Endodermal cell (in vitro differentiated cells): ENCODE data around the gene TM9SF2. TPM values are rescaled to one million over a fixed set of nuclear protein-coding genes. Genes with fewer than 3 reads are reported as not detected.

ENCODE experiments used
- DNase-seq: peaks from one replicate; pipeline ENCODE4 v3.0.0-alpha.2; 2017
- H3K27ac ChIP-seq: 2 replicates; pipeline ENCODE4 v1.5.1; 2013; ENCODE audit warnings: mild to moderate bottlenecking, low read depth, low read length, moderate library complexity
- H3K27me3 ChIP-seq: 2 replicates; pipeline ENCODE4 v1.6.1; 2013; ENCODE audit warnings: mild to moderate bottlenecking, low read length, moderate library complexity; ENCODE audit not compliant: insufficient read depth, control insufficient read depth, poor library complexity, severe bottlenecking
- H3K36me3 ChIP-seq: 2 replicates; pipeline ENCODE4 v1.7.0; 2013; ENCODE audit warnings: mild to moderate bottlenecking, low read length, moderate library complexity; ENCODE audit not compliant: control insufficient read depth, insufficient read depth
- H3K4me1 ChIP-seq: one replicate; pipeline ENCODE4 v1.7.0; 2013; ENCODE audit warnings: low read length; ENCODE audit not compliant: control insufficient read depth, insufficient read depth
- H3K4me3 ChIP-seq: 2 replicates; pipeline ENCODE4 v1.5.1; 2013; ENCODE audit warnings: mild to moderate bottlenecking, low read length, moderate library complexity
- H3K9ac ChIP-seq: 2 replicates; pipeline ENCODE4 v1.6.1; 2013; ENCODE audit warnings: mild to moderate bottlenecking, low read length, moderate library complexity; ENCODE audit not compliant: poor library complexity, severe bottlenecking; ENCODE audit errors: extremely low read depth
- H3K9me3 ChIP-seq: 2 replicates; pipeline ENCODE4 v1.6.1; 2013; ENCODE audit warnings: mild to moderate bottlenecking, low read length, moderate library complexity; ENCODE audit not compliant: control insufficient read depth
- H3K27ac Mint-ChIP-seq: 2 replicates; pipeline ENCODE4 v1.8.0; 2020; ENCODE audit warnings: mixed read lengths
- H3K27me3 Mint-ChIP-seq: 2 replicates; pipeline ENCODE4 v1.8.0; 2021; ENCODE audit warnings: mild to moderate bottlenecking, mixed read lengths; ENCODE audit not compliant: insufficient read depth
- H3K36me3 Mint-ChIP-seq: 2 replicates; pipeline ENCODE4 v1.8.0; 2020; ENCODE audit warnings: low read depth, mixed read lengths
- H3K4me1 Mint-ChIP-seq: 2 replicates; pipeline ENCODE4 v1.8.0; 2020; ENCODE audit warnings: mixed read lengths
- H3K4me3 Mint-ChIP-seq: 2 replicates; pipeline ENCODE4 v1.8.0; 2020; ENCODE audit warnings: mild to moderate bottlenecking, moderate library complexity, mixed read lengths
- H3K9me3 Mint-ChIP-seq: 2 replicates; pipeline ENCODE4 v1.8.0; 2020; ENCODE audit warnings: mild to moderate bottlenecking, mixed read lengths
- CTCF ChIP-seq: fragments of 200-600 bp; sonication (generic); conservative IDR thresholded peaks from 2 replicates; pipeline ENCODE4 v1.5.0; 2021; ENCODE audit warnings: antibody characterized with exemption, mild to moderate bottlenecking
- WGBS, 2 experiments: methylation state at CpG; one replicate each; pipeline versions ENCODE4 v1.1.5 to v1.1.7; 2013; ENCODE audit warnings: missing lambda C conversion rate in 2 of 2, mixed read lengths in 1 of 2; ENCODE audit not compliant: insufficient coverage in 1 of 2, insufficient read length in 1 of 2; 5-methylcytosine and 5-hydroxymethylcytosine counted together
- total RNA-seq, 2 donors: library from RNA; stranded (reverse); fragmentation: NEBNext Ultra II Directional in 1 of 2; extraction: Animal tissue kit (Norgen Biotek cat#: 25700) in 1 of 2; gene quantifications; 2 replicates in 1 of 2; 3 replicates in 1 of 2; pipeline ENCODE4 v1.2.1, GENCODE V29; 2021

The TM9SF2 gene
- total RNA-seq, 2 donors from 2014 or later = 88.4 to 99.3 TPM

DNA sequence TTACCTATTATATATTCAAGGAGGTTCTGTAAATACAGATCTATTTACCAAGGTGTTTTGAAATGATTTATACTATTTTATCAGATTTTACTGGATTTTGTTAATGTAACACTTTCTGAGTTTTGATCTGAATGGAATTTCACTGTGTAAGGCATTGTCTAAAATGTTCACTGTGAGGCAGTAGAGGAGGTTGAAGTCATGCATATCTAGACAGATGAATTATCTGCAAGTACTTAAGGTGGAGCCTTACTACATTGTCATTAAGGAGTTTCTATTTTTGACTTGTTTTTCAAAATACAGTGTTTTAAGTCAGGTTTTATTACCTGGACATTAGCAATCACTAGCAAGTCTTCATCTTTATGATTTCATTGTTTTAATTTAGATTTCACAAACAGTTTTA, 62.1 kb downstream of the TM9SF2 start:
- Histone ChIP-seq H3K27me3 (no peaks in the 10 kb centered on the region), H3K27ac (no peak overlapping the region)

GRCh38 chr13:99564386-99564785, 63.1 kb downstream of the TM9SF2 start:
- no peak overlapping the region for H3K4me3 Mint-ChIP-seq
- DNase-seq = no peak
- no peak overlapping the region for H3K4me3 ChIP-seq
- no peaks in the 10 kb centered on the region for H3K4me1 Mint-ChIP-seq
- H3K27ac ChIP-seq = no peak overlapping the region
- H3K27ac Mint-ChIP-seq = no peak overlapping the region
- H3K9me3 Mint-ChIP-seq = peaks cover 25% of the 10 kb centered on the region
- no peak overlapping the region for H3K9ac ChIP-seq
- H3K36me3 ChIP-seq = peaks cover 49% of the 10 kb centered on the region
- H3K9me3 ChIP-seq = peaks cover 22% of the 10 kb centered on the region
- peaks cover 52% of the 10 kb centered on the region for H3K36me3 Mint-ChIP-seq
- no peaks in the 10 kb centered on the region for H3K27me3 ChIP-seq
- WGBS, 2 experiments = 94 to 100% methylated on average over 1 to 2 of the region's 2 CpGs
- no peaks in the 10 kb centered on the region for H3K4me1 ChIP-seq
- no peak for TF ChIP-seq CTCF
- H3K27me3 Mint-ChIP-seq = no peaks in the 10 kb centered on the region

More for the DNA sequence above, 62.1 kb downstream of the TM9SF2 start:
- Histone ChIP-seq H3K9me3 (peaks cover 12% of the 10 kb centered on the region), H3K4me1 (no peaks in the 10 kb centered on the region), H3K4me3 (no peak overlapping the region), H3K9ac (no peak overlapping the region), H3K36me3 (peaks cover 49% of the 10 kb centered on the region)
- no peaks in the 10 kb centered on the region for H3K27me3 Mint-ChIP-seq
- H3K4me1 Mint-ChIP-seq = no peaks in the 10 kb centered on the region
- DNase-seq = no peak
- no peak overlapping the region for H3K4me3 Mint-ChIP-seq
- TF ChIP-seq CTCF = no peak
- H3K36me3 Mint-ChIP-seq = peaks cover 47% of the 10 kb centered on the region
- no peak overlapping the region for H3K27ac Mint-ChIP-seq
- peaks cover 15% of the 10 kb centered on the region for H3K9me3 Mint-ChIP-seq

DNA sequence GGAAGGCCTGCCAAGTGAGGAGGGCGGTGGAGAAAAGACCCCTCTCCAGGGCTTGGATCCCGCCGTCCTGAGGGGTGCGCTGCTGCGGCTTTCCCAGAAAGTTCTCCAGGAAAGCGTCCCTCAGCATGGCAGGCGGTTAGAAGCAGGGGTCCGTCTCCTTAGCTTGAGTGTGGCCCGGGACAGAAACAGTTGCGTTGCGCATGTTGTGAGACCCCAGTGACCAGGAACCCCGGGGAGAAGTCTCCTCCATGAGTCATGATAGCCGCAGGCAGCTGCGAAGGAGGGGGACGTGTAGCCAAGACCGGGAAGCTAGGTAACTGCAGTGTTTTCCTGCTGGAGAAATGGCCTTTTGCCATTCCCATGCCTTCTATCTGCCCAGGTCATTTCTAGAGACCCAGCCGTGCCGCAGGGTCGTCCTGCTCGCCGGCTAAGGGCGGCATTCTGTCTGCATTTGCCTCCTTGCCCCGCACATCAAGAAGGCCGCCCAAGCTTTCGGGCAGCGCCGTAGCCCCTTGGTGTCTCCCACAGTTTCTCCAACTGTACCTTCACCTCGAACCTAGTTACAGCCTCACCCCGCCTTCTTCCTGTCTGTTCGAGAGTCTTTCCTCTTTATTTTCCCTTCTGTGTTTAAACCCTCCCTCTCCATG, 64.3 kb downstream of the TM9SF2 start:
- DNase-seq = peak; percentile 73
- H3K9ac ChIP-seq = no peak overlapping the region
- Mint-ChIP-seq H3K4me1 (no peaks in the 10 kb centered on the region), H3K27ac (no peak overlapping the region), H3K36me3 (peaks cover 49% of the 10 kb centered on the region), H3K9me3 (peaks cover 30% of the 10 kb centered on the region), H3K27me3 (no peaks in the 10 kb centered on the region), H3K4me3 (no peak overlapping the region)
- H3K4me3 ChIP-seq = no peak overlapping the region
- no peaks in the 10 kb centered on the region for H3K27me3 ChIP-seq
- peaks cover 26% of the 10 kb centered on the region for H3K9me3 ChIP-seq
- WGBS, 2 experiments = 92 to 96% methylated on average over 26 to 30 of the region's 30 CpGs
- no peak for TF ChIP-seq CTCF
- peaks cover 39% of the 10 kb centered on the region for H3K36me3 ChIP-seq
- no peaks in the 10 kb centered on the region for H3K4me1 ChIP-seq
- no peak overlapping the region for H3K27ac ChIP-seq
